IMR-90 (cell line): ENCODE measurements around the gene CIC. TPM values are rescaled to one million over a fixed set of nuclear protein-coding genes. Genes with fewer than 3 reads are reported as not detected.

ENCODE experiments used
- ATAC-seq: fragments of 200-7000 bp; cut with Tn5 transposase; 2 replicates; pipeline ENCODE4 v1.9.1; 2020; ENCODE audit warnings: low read depth, mild to moderate bottlenecking, moderate library complexity
- BruUV-seq: library from RNA; stranded (reverse); fragments of 400-500 nt; replicated peaks from 2 replicates; lab custom pipeline; 2021; lab: Mats Ljungman, UMichigan
- CTCF ChIA-PET: fragments of 300-600 bp; formaldehyde crosslinking; extraction: SDS; loops from one replicate; lab custom pipeline; 2021; ENCODE audit warnings: antibody characterized with exemption; lab: Yijun Ruan, JAX
- POLR2A ChIA-PET: fragments of 300-600 bp; sonication (Branson Sonifier 250); formaldehyde crosslinking; loops from one replicate; lab custom pipeline; 2022; ENCODE audit warnings: antibody characterized with exemption; ENCODE audit not compliant: unreplicated experiment; lab: Charles Lee
- DNase-seq: peaks from one replicate; pipeline ENCODE4 v3.0.0; 2013
- H2AFZ ChIP-seq: replicated peaks from 2 replicates; pipeline ENCODE3; 2013; ENCODE audit warnings: low read length, mild to moderate bottlenecking; ENCODE audit not compliant: poor library complexity
- H2AK5ac ChIP-seq: 2 replicates; pipeline ENCODE4 v1.6.1; 2013; ENCODE audit warnings: low read depth, low read length, inconsistent platforms
- H2AK9ac ChIP-seq: replicated peaks from 2 replicates; pipeline ENCODE3; 2013; ENCODE audit warnings: mild to moderate bottlenecking, low read depth, low read length, moderate library complexity; ENCODE audit not compliant: poor library complexity
- H2BK120ac ChIP-seq: 2 replicates; pipeline ENCODE4 v1.6.1; 2013; ENCODE audit warnings: low read depth, low read length, inconsistent platforms
- H2BK15ac ChIP-seq: 3 replicates; pipeline ENCODE4 v1.6.1; 2013; ENCODE audit warnings: low read depth, low read length, inconsistent platforms
- H2BK20ac ChIP-seq: 2 replicates; pipeline ENCODE4 v1.6.1; 2013; ENCODE audit warnings: low read depth, mild to moderate bottlenecking, inconsistent platforms, low read length, moderate library complexity
- H2BK5ac ChIP-seq: 2 replicates; pipeline ENCODE4 v1.6.1; 2013; ENCODE audit warnings: mild to moderate bottlenecking, low read depth, low read length, inconsistent platforms; ENCODE audit not compliant: poor library complexity, severe bottlenecking
- H3K14ac ChIP-seq: replicated peaks from 2 replicates; pipeline ENCODE4 v1.6.1; 2013; ENCODE audit warnings: low read depth, low read length, inconsistent platforms
- H3K18ac ChIP-seq: 2 replicates; pipeline ENCODE4 v1.6.1; 2013; ENCODE audit warnings: low read depth, low read length, control low read depth
- H3K23ac ChIP-seq: 2 replicates; pipeline ENCODE4 v1.6.1; 2013; ENCODE audit warnings: low read depth, low read length, inconsistent platforms
- H3K27ac ChIP-seq: 2 replicates; pipeline ENCODE4 v1.5.1; 2013; ENCODE audit warnings: mild to moderate bottlenecking, control low read depth, low read length; ENCODE audit not compliant: insufficient read depth
- H3K27me3 ChIP-seq: 2 replicates; pipeline ENCODE4 v1.6.1; 2013; ENCODE audit warnings: low read length; ENCODE audit not compliant: control insufficient read depth, insufficient read depth
- H3K36me3 ChIP-seq: 2 replicates; pipeline ENCODE4 v1.6.1; 2013; ENCODE audit warnings: low read length, mixed read lengths; ENCODE audit not compliant: control insufficient read depth, insufficient read depth
- H3K4ac ChIP-seq: 2 replicates; pipeline ENCODE4 v1.6.1; 2013; ENCODE audit warnings: low read depth, low read length, inconsistent platforms
- H3K4me1 ChIP-seq: 2 replicates; pipeline ENCODE4 v1.6.1; 2013; ENCODE audit warnings: low read length, mixed read lengths; ENCODE audit not compliant: control insufficient read depth, insufficient read depth
- H3K4me2 ChIP-seq: 2 replicates; pipeline ENCODE4 v1.6.1; 2013; ENCODE audit warnings: low read depth, mild to moderate bottlenecking, control low read depth, low read length, moderate library complexity
- H3K4me3 ChIP-seq: 2 replicates; pipeline ENCODE4 v1.5.1; 2013; ENCODE audit warnings: low read depth, mild to moderate bottlenecking, control low read depth, low read length, moderate library complexity; ENCODE audit not compliant: insufficient read depth
- H3K56ac ChIP-seq: 2 replicates; pipeline ENCODE4 v1.6.1; 2013; ENCODE audit warnings: low read length, inconsistent platforms; ENCODE audit not compliant: insufficient read depth; ENCODE audit errors: extremely low read depth
- H3K79me1 ChIP-seq, 2 experiments: 2 replicates each; pipeline ENCODE4 v1.6.1; 2013; ENCODE audit warnings: low read length in 2 of 2, inconsistent platforms in 1 of 2, low read depth in 1 of 2
- H3K9ac ChIP-seq: 2 replicates; pipeline ENCODE4 v1.6.1; 2013; ENCODE audit warnings: low read depth, low read length, control low read depth
- H3K9me1 ChIP-seq: 2 replicates; pipeline ENCODE4 v1.6.1; 2013; ENCODE audit warnings: low read length, inconsistent platforms; ENCODE audit not compliant: insufficient read depth
- H3K9me3 ChIP-seq: 2 replicates; pipeline ENCODE4 v1.6.1; 2013; ENCODE audit warnings: low read length; ENCODE audit not compliant: control insufficient read depth, insufficient read depth
- H4K20me1 ChIP-seq: 2 replicates; pipeline ENCODE4 v1.6.1; 2013; ENCODE audit warnings: low read length, inconsistent platforms; ENCODE audit not compliant: insufficient read depth
- H4K5ac ChIP-seq: 2 replicates; pipeline ENCODE4 v1.6.1; 2013; ENCODE audit warnings: mild to moderate bottlenecking, low read depth, low read length, control low read depth
- H4K8ac ChIP-seq, 2 experiments: 2 replicates each; pipeline ENCODE4 v1.6.1; 2013; ENCODE audit warnings: low read depth in 2 of 2, low read length in 2 of 2, control low read depth in 1 of 2, inconsistent platforms in 1 of 2
- H4K91ac ChIP-seq: 2 replicates; pipeline ENCODE4 v1.6.1; 2013; ENCODE audit warnings: low read depth, low read length, inconsistent platforms; ENCODE audit not compliant: insufficient read depth
- CEBPB ChIP-seq: IDR thresholded peaks from 2 replicates; pipeline ENCODE4 v1.6.1; 2012; ENCODE audit warnings: low read depth, low read length, improper control_type of control experiment
- CTCF ChIP-seq: conservative IDR thresholded peaks from 2 replicates; pipeline ENCODE4 v1.5.1; 2012; ENCODE audit warnings: mild to moderate bottlenecking, low read depth, low read length, improper control_type of control experiment
- FOS ChIP-seq: fragments of 150-350 bp; IDR thresholded peaks from 2 replicates; pipeline ENCODE4 v1.6.1; 2016; ENCODE audit warnings: low read depth, low read length
- MAFK ChIP-seq: IDR thresholded peaks from 2 replicates; pipeline ENCODE4 v1.6.1; 2012; ENCODE audit warnings: low read depth, low read length, improper control_type of control experiment
- MXI1 ChIP-seq: IDR thresholded peaks from 2 replicates; pipeline ENCODE4 v1.6.1; 2012; ENCODE audit warnings: low read depth, mild to moderate bottlenecking, low read length, moderate library complexity, borderline replicate concordance
- USF2 ChIP-seq: fragments of 150-350 bp; IDR thresholded peaks from 2 replicates; pipeline ENCODE4 v1.6.1; 2017; ENCODE audit warnings: mild to moderate bottlenecking, antibody characterized with exemption, low read length, low read depth
- WGBS, 2 experiments: methylation state at CpG; one replicate each; pipeline versions ENCODE4 v1.1.5 to v1.1.7; 2013; ENCODE audit warnings: missing lambda C conversion rate in 2 of 2; ENCODE audit not compliant: insufficient read length in 1 of 2; ENCODE audit errors: extremely low coverage in 2 of 2; 5-methylcytosine and 5-hydroxymethylcytosine counted together
- dilution Hi-C: fragments of 300-500 bp; cut with HindIII; formaldehyde crosslinking; loops from one replicate; pipeline ENCODE4 v1.14.3; 2018; ENCODE audit warnings: low sequenced_read_pairs; ENCODE audit not compliant: unreplicated experiment
- in situ Hi-C: fragments of 300-500 bp; cut with MboI; formaldehyde crosslinking; loops from 3 replicates; pipeline ENCODE4 v1.14.3; 2019; ENCODE audit warnings: low sequenced_read_pairs, inconsistent platforms, mixed read lengths
- intact Hi-C: fragments of 100-400 bp; cut with micrococcal nuclease; formaldehyde crosslinking; loops from 2 replicates; pipeline ENCODE4 v1.10.0; 2022
- polyA plus RNA-seq, 3 experiments: library from polyadenylated mRNA; depleted of rRNA; stranded (reverse); fragments of >200 nt; gene quantifications; 2 replicates each; pipeline ENCODE4 v1.2.3, GENCODE V29; 2012; ENCODE audit warnings: low replicate concordance in 1 of 3
- total RNA-seq: library from RNA; depleted of rRNA; stranded (reverse); fragments of >200 nt; gene quantifications from 2 replicates; pipeline ENCODE4 v1.2.3, GENCODE V29; 2012

Gene CIC
- total and polyA plus RNA-seq, 2 of the 4 experiments (the other 2 are of a cell fraction): 1.8 to 23.2 TPM

GRCh38 chr19:42277821-42278451, 8.9 kb downstream of the CIC start:
- H2BK15ac ChIP-seq: no peak overlapping the region
- 46% methylated on average over 8 of the region's 10 CpGs; no CpG with 5 or more reads in 1 of the 2 experiments for WGBS, 2 experiments
- H2BK20ac ChIP-seq: no peak overlapping the region
- no peak overlapping the region for H3K56ac ChIP-seq
- no peak overlapping the region for H3K14ac ChIP-seq
- peak overlapping the region; percentile 5 for H2BK5ac ChIP-seq
- H3K27ac ChIP-seq: peak overlapping the region; percentile 15
- H4K91ac ChIP-seq: no peak overlapping the region
- no peaks in the 10 kb centered on the region for H3K27me3 ChIP-seq
- peaks cover 29% of the 10 kb centered on the region for H3K36me3 ChIP-seq
- H3K18ac ChIP-seq: no peak overlapping the region
- intact Hi-C loops: no loop called here
- peaks cover 12% of the 10 kb centered on the region for H3K9me1 ChIP-seq
- ATAC-seq (no peak), DNase-seq (no peak)
- no peak overlapping the region for H3K23ac ChIP-seq
- H4K20me1 ChIP-seq: peaks cover 42% of the 10 kb centered on the region; the same call in 1 of the 2 replicates
- H2BK120ac ChIP-seq: no peak overlapping the region
- no peak overlapping the region for H3K4me2 ChIP-seq
- POLR2A ChIA-PET: interaction anchor here (0.8 kb wide), 1 partner anchor 34 kb away, joined by 6 read pairs; no protein-coding TSS in a partner anchor
- H3K9ac ChIP-seq: no peak overlapping the region
- H4K8ac ChIP-seq: no peak overlapping the region
- H3K9me3 ChIP-seq: no peaks in the 10 kb centered on the region
- dilution Hi-C loops: no loop called here
- no peak overlapping the region for H3K4me3 ChIP-seq
- H2AK5ac ChIP-seq: peak overlapping the region; percentile 30; the same call in 1 of the 2 replicates
- TF ChIP-seq MAFK: no peak
- TF ChIP-seq USF2: no peak
- TF ChIP-seq MXI1: no peak
- no peak for TF ChIP-seq FOS
- no peak for TF ChIP-seq CEBPB
- no peak for TF ChIP-seq CTCF
- CTCF ChIA-PET: interaction anchor here (3.6 kb wide), 1 partner anchor 33 kb away, joined by 29 read pairs; no protein-coding TSS in a partner anchor
- in situ Hi-C loops: no loop called here
- peak overlapping the region; percentile 82 for H2AK9ac ChIP-seq
- H3K79me1 ChIP-seq: peaks cover 33 to 82% of the 10 kb centered on the region in 2 experiments
- BruUV-seq: no TSS peak
- peaks cover 40% of the 10 kb centered on the region for H3K4me1 ChIP-seq
- H3K4ac ChIP-seq: 0 out of 2 replicates have a peak overlapping the region, but pooled peaks have one; percentile 13
- H2AFZ ChIP-seq: no peak overlapping the region
- no peak overlapping the region for H4K5ac ChIP-seq
